GM13977 (cell line): ENCODE results near the gene REG1A.

ENCODE experiments used
- DNase-seq: peaks from one replicate; pipeline ENCODE4 v3.0.0; 2012; ENCODE audit warnings: low spot score
- CTCF ChIP-seq: IDR thresholded peaks from 2 replicates; pipeline ENCODE4 v1.5.1; 2012; ENCODE audit warnings: mild to moderate bottlenecking, control low read depth; ENCODE audit not compliant: insufficient read depth; ENCODE audit errors: extremely low read depth, missing control alignments
- in situ Hi-C: fragments of 300-500 bp; cut with MboI; formaldehyde crosslinking; loops from one replicate; pipeline ENCODE4 v1.12.0; 2022; ENCODE audit warnings: low sequenced_read_pairs, low pct_unique_long_range_greater_than_20kb, mixed read lengths, inconsistent platforms; ENCODE audit not compliant: unreplicated experiment

The REG1A gene

GRCh38 chr2:79086255-79086654 lies 34.0 kb upstream of the REG1A start:
- in situ Hi-C loops: no loop called here
- DNase-seq: no peak
- no peak for TF ChIP-seq CTCF

GRCh38 chr2:79087785-79088364 lies 32.4 kb upstream of the REG1A start, which contains the start of gene REG1B:
TSS of gene REG1B (minus strand) at chr2:79087993. CDS start at chr2:79087612, 381 bp downstream.
- no peak for DNase-seq
- in situ Hi-C loops: no loop called here
- no peak for TF ChIP-seq CTCF

- no peak for DNase-seq
- TF ChIP-seq CTCF: no peak
- in situ Hi-C loops: no loop called here
Observed at GRCh38 chr2:79090693-79091092, 29.6 kb upstream of the REG1A start.

GRCh38 chr2:79097843-79098242 lies 22.4 kb upstream of the REG1A start:
- TF ChIP-seq CTCF: no peak
- in situ Hi-C loops: no loop called here
- no peak for DNase-seq

- in situ Hi-C loops: no loop called here
- no peak for DNase-seq
- no peak for TF ChIP-seq CTCF
Observed at GRCh38 chr2:79099140-79099686, 21.1 kb upstream of the REG1A start.

GRCh38 chr2:79100285-79100684 lies 20.0 kb upstream of the REG1A start:
- in situ Hi-C loops: no loop called here
- no peak for DNase-seq
- TF ChIP-seq CTCF: no peak
